SK-N-SH treated with all-trans-retinoic acid at 6 μM for 48 hours (cell line): ENCODE results near the gene SOX13.

Experiments used
- ATAC-seq: fragments of 200-7000 bp; cut with Tn5 transposase; 3 replicates; pipeline ENCODE4 v1.9.1; 2020; ENCODE audit warnings: mild to moderate bottlenecking, moderate library complexity
- ARNTL ChIP-seq: fragments of 450-650 bp; formaldehyde crosslinking; IDR thresholded peaks from 2 replicates; pipeline ENCODE4 v1.5.0; 2020; ENCODE audit warnings: low read depth, mild to moderate bottlenecking, moderate library complexity, borderline replicate concordance
- BACH2 ChIP-seq: fragments of 250-450 bp; sonication (Bioruptor Pico); IDR thresholded peaks from 2 replicates; pipeline ENCODE4 v1.9.0; 2021; ENCODE audit warnings: mild to moderate bottlenecking, borderline replicate concordance
- CSDC2 ChIP-seq: fragments of 250-450 bp; sonication (Bioruptor Pico); IDR thresholded peaks from 2 replicates; pipeline ENCODE4 v1.5.0; 2020; ENCODE audit warnings: mild to moderate bottlenecking, moderate library complexity
- ESRRG ChIP-seq: fragments of 250-450 bp; sonication (Bioruptor Pico); IDR thresholded peaks from 2 replicates; pipeline ENCODE4 v1.6.1; 2021; ENCODE audit warnings: mild to moderate bottlenecking
- GLIS3 ChIP-seq: fragments of 250-450 bp; sonication (Bioruptor Pico); IDR thresholded peaks from 2 replicates; pipeline ENCODE4 v1.5.0; 2020; ENCODE audit warnings: mild to moderate bottlenecking, moderate library complexity
- ISL1 ChIP-seq: fragments of 250-450 bp; sonication (Bioruptor Pico); IDR thresholded peaks from 2 replicates; pipeline ENCODE4 v2.1.2; 2022; ENCODE audit warnings: mild to moderate bottlenecking, moderate library complexity
- OSR1 ChIP-seq: fragments of 250-450 bp; sonication (Bioruptor Pico); IDR thresholded peaks from 2 replicates; pipeline ENCODE4 v1.8.0; 2022; ENCODE audit warnings: moderate library complexity, mild to moderate bottlenecking, inconsistent platforms
- POU6F1 ChIP-seq: fragments of 250-450 bp; sonication (Bioruptor Pico); IDR thresholded peaks from 2 replicates; pipeline ENCODE4 v1.8.0; 2021; ENCODE audit warnings: low read depth, mild to moderate bottlenecking, moderate library complexity, borderline replicate concordance
- PPARA ChIP-seq: fragments of 250-450 bp; sonication (Bioruptor Pico); IDR thresholded peaks from 2 replicates; pipeline ENCODE4 v1.5.0; 2020; ENCODE audit warnings: mild to moderate bottlenecking, borderline replicate concordance
- RARB ChIP-seq: fragments of 250-450 bp; sonication (Bioruptor Pico); IDR thresholded peaks from 2 replicates; pipeline ENCODE4 v1.8.0; 2021; ENCODE audit warnings: mild to moderate bottlenecking, moderate library complexity
- SNAI2 ChIP-seq: fragments of 250-450 bp; sonication (Bioruptor Pico); IDR thresholded peaks from 2 replicates; pipeline ENCODE4 v1.5.0; 2020; ENCODE audit warnings: mild to moderate bottlenecking, moderate library complexity
- TCF4 ChIP-seq: fragments of 250-450 bp; sonication (Bioruptor Pico); IDR thresholded peaks from 2 replicates; pipeline ENCODE4 v1.8.0; 2021; ENCODE audit warnings: mild to moderate bottlenecking, moderate library complexity, borderline replicate concordance
- TOX ChIP-seq: fragments of 250-450 bp; sonication (Bioruptor Pico); IDR thresholded peaks from 2 replicates; pipeline ENCODE4 v1.8.0; 2021; ENCODE audit warnings: mild to moderate bottlenecking, moderate library complexity, borderline replicate concordance
- TSHZ2 ChIP-seq: fragments of 250-450 bp; sonication (Bioruptor Pico); IDR thresholded peaks from 2 replicates; pipeline ENCODE4 v1.5.0; 2020; ENCODE audit warnings: mild to moderate bottlenecking, moderate library complexity
- ZC3H10 ChIP-seq: fragments of 250-450 bp; sonication (Bioruptor Pico); IDR thresholded peaks from 2 replicates; pipeline ENCODE4 v1.5.1; 2021; ENCODE audit warnings: mild to moderate bottlenecking, moderate library complexity
- ZFP3 ChIP-seq: fragments of 250-450 bp; sonication (Bioruptor Pico); IDR thresholded peaks from 2 replicates; pipeline ENCODE4 v1.5.0; 2020; ENCODE audit warnings: mild to moderate bottlenecking, moderate library complexity
- ZFP30 ChIP-seq: fragments of 450-650 bp; formaldehyde crosslinking; IDR thresholded peaks from 2 replicates; pipeline ENCODE4 v1.5.0; 2022; ENCODE audit warnings: mild to moderate bottlenecking, moderate library complexity
- ZNF565 ChIP-seq: fragments of 450-650 bp; formaldehyde crosslinking; conservative IDR thresholded peaks from 2 replicates; pipeline ENCODE4 v1.5.0; 2020; ENCODE audit warnings: low read depth, mild to moderate bottlenecking, moderate library complexity
- ZNF70 ChIP-seq: fragments of 450-650 bp; formaldehyde crosslinking; IDR thresholded peaks from 2 replicates; pipeline ENCODE4 v1.5.0; 2020; ENCODE audit warnings: mild to moderate bottlenecking, moderate library complexity
- ZNF8 ChIP-seq: fragments of 450-650 bp; formaldehyde crosslinking; IDR thresholded peaks from 2 replicates; pipeline ENCODE4 v1.5.0; 2020; ENCODE audit warnings: mild to moderate bottlenecking, moderate library complexity
- TF ChIP-seq, protein P1 (sequence below): fragments of 250-450 bp; sonication (Bioruptor Pico); IDR thresholded peaks from 2 replicates; pipeline ENCODE4 v1.5.1; 2021; ENCODE audit warnings: mild to moderate bottlenecking, moderate library complexity
- TF ChIP-seq, protein P2 (sequence below): fragments of 250-450 bp; sonication (Bioruptor Pico); IDR thresholded peaks from 2 replicates; pipeline ENCODE4 v1.8.0; 2020; ENCODE audit warnings: mild to moderate bottlenecking, moderate library complexity, borderline replicate concordance

SOX13 gene

DNA sequence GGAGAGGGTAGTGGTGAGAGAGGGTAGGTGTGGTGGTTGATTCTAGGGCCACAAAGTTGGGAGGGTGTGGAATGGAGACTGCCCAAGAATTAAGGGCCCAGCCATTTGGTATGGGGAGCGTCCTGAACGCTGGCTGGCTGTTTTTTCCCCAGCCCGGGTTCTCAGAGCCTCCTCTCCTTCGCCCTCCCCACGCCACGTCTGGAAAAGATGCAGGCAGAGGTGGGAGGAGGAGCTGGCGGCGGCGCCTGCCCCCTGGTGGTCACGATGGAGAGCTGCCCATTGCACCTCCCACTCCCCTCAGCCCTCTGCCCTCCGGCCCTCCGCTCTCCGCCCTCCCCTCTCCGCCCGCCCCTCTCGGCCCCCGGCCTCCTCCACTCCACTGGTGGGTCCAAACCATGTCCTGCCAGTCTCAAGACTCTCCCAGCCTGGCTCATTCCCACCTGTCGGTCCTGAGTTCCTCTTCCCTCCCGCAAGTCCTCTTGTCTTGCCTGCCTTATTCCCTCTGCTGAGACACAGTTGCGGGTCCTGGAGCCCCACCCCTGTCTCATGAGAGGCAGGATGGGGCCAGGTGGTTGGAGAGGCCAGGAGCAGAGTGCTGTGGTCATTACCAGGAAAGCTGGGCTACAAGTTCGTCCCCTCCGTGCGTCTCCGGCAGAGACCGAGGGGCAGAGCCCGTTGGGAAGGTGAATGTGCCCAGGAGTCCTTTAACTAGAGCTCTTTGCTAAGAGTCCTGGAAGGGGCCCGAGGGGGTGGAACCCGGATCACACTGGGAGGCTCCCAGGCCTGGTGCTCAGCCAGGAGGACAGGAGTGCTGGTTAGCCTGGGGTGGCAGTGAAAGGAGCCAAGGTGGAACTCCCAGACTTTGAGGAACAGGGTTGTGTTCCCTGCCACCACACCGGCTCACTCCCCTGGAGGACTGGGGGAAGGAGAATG lies 56.3 kb downstream of the SOX13 start:
- ATAC-seq = peak; percentile 80
- TF ChIP-seq CSDC2 (CRISPR knock-in tag) (no peak), TOX (CRISPR knock-in tag) (no peak), ZC3H10 (CRISPR knock-in tag) (no peak)

DNA sequence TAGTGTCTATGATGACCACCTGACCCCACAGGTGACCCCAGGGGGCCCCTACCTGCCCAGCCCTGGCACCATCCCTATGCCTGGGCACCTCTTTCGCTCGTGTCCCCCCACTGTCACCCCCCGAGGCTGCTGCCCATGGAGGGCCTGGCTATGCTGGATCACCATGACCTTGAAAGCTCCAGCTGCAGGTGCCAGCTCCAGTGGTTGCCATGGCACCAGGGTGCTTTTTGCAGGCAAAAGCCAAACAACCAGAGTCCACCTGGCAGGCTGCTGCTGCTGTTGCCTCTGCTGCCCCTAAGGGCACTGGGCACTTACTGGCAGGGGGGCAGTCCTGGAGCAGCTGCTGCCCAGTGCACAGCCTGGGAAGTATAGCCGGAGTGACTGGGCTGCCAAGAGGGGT lies 57.3 kb downstream of the SOX13 start:
- ATAC-seq = peak; percentile 25
- no peak for TF ChIP-seq RARB
- no peak for TF ChIP-seq ZNF565 (CRISPR knock-in tag)
- TF ChIP-seq ESRRG (CRISPR knock-in tag) = no peak
- no peak for TF ChIP-seq OSR1 (CRISPR knock-in tag)
- TF ChIP-seq ZC3H10 (CRISPR knock-in tag) = no peak
- TF ChIP-seq ZNF70 (CRISPR knock-in tag) = no peak
- no peak for TF ChIP-seq ZFP3 (CRISPR knock-in tag)
- TF ChIP-seq, protein P1, sequence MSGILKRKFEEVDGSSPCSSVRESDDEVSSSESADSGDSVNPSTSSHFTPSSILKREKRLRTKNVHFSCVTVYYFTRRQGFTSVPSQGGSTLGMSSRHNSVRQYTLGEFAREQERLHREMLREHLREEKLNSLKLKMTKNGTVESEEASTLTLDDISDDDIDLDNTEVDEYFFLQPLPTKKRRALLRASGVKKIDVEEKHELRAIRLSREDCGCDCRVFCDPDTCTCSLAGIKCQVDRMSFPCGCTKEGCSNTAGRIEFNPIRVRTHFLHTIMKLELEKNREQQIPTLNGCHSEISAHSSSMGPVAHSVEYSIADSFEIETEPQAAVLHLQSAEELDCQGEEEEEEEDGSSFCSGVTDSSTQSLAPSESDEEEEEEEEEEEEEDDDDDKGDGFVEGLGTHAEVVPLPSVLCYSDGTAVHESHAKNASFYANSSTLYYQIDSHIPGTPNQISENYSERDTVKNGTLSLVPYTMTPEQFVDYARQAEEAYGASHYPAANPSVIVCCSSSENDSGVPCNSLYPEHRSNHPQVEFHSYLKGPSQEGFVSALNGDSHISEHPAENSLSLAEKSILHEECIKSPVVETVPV (CRISPR knock-in tag) = no peak
- TF ChIP-seq ZFP30 = no peak
- TF ChIP-seq PPARA (CRISPR knock-in tag) = no peak
- no peak for TF ChIP-seq CSDC2 (CRISPR knock-in tag)
- TF ChIP-seq GLIS3 (CRISPR knock-in tag) = no peak
- TF ChIP-seq ISL1 = no peak
- TF ChIP-seq BACH2 = no peak
- no peak for TF ChIP-seq POU6F1 (CRISPR knock-in tag)
- TF ChIP-seq ARNTL (CRISPR knock-in tag) = no peak

- ATAC-seq = peak; percentile 62
- TF ChIP-seq TSHZ2 (CRISPR knock-in tag) = no peak
- TF ChIP-seq, protein P2, sequence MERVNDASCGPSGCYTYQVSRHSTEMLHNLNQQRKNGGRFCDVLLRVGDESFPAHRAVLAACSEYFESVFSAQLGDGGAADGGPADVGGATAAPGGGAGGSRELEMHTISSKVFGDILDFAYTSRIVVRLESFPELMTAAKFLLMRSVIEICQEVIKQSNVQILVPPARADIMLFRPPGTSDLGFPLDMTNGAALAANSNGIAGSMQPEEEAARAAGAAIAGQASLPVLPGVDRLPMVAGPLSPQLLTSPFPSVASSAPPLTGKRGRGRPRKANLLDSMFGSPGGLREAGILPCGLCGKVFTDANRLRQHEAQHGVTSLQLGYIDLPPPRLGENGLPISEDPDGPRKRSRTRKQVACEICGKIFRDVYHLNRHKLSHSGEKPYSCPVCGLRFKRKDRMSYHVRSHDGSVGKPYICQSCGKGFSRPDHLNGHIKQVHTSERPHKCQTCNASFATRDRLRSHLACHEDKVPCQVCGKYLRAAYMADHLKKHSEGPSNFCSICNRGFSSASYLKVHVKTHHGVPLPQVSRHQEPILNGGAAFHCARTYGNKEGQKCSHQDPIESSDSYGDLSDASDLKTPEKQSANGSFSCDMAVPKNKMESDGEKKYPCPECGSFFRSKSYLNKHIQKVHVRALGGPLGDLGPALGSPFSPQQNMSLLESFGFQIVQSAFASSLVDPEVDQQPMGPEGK (CRISPR knock-in tag) = peak; percentile 99
- TF ChIP-seq, all 23 proteins: peak for 1
These were observed 58.3 kb downstream of the SOX13 start for GRCh38 chr1:204130981-204131892.

- ATAC-seq = no peak
These were observed 59.1 kb downstream of the SOX13 start for GRCh38 chr1:204131978-204132377.

More at GRCh38 chr1:204131978-204132377, 59.1 kb downstream of the SOX13 start:
- TF ChIP-seq SNAI2 (CRISPR knock-in tag) (no peak), PPARA (CRISPR knock-in tag) (no peak), ZFP30 (no peak), ARNTL (CRISPR knock-in tag) (no peak), RARB (no peak), ZFP3 (CRISPR knock-in tag) (no peak), ZNF8 (CRISPR knock-in tag) (no peak), OSR1 (CRISPR knock-in tag) (no peak), ESRRG (CRISPR knock-in tag) (no peak), TOX (CRISPR knock-in tag) (no peak), TCF4 (CRISPR knock-in tag) (no peak), POU6F1 (CRISPR knock-in tag) (no peak), BACH2 (no peak), ZC3H10 (CRISPR knock-in tag) (no peak)
- TF ChIP-seq, protein P1 (CRISPR knock-in tag) = no peak
